B cell (primary cell): Measurements from ENCODE around the gene ELMO3. TPM values are rescaled to one million over a fixed set of nuclear protein-coding genes. Genes with fewer than 3 reads are reported as not detected.
A peak's percentile ranks its signal among the peaks of the same experiment; 100 is the strongest.

ENCODE experiments used
- ATAC-seq: fragments of 200-7000 bp; cut with Tn5 transposase; one replicate; pipeline ENCODE4 v1.10.0; 2021; ENCODE audit warnings: low read depth, mild to moderate bottlenecking, moderate number of reproducible peaks, moderate library complexity
- CTCF ChIA-PET: fragments of 350-600 bp; sonication (Branson Sonifier 250); formaldehyde crosslinking; loops from one replicate; lab custom pipeline; 2021; ENCODE audit warnings: antibody characterized with exemption, inconsistent platforms; lab: Charles Lee
- POLR2A ChIA-PET: fragments of 350-600 bp; sonication (Branson Sonifier 250); formaldehyde crosslinking; loops from one replicate; lab custom pipeline; 2021; ENCODE audit warnings: antibody characterized with exemption; lab: Charles Lee
- DNase-seq: peaks from one replicate; pipeline ENCODE4 v3.0.0; 2013
- H2AFZ ChIP-seq: 2 replicates; pipeline ENCODE4 v1.6.1; 2012; ENCODE audit warnings: mild to moderate bottlenecking, low read depth, low read length; ENCODE audit not compliant: insufficient read depth, poor library complexity, severe bottlenecking
- H3K27ac ChIP-seq, 2 donors: 1 replicate in 1 of 2; 2 replicates in 1 of 2; pipeline ENCODE4 v1.5.1; 2012 to 2013; ENCODE audit warnings: low read length in 2 of 2, mild to moderate bottlenecking in 2 of 2, moderate library complexity in 1 of 2
- H3K27me3 ChIP-seq, 4 experiments: fragments of 200-600 bp in 1 of 4; sonication (generic) in 1 of 4; replicated peaks in 1 of 4; 1 replicate in 2 of 4; 2 replicates in 2 of 4; pipeline versions ENCODE4 v1.6.1 to v1.7.0; 2013 to 2016; ENCODE audit warnings: low read length in 3 of 4, mild to moderate bottlenecking in 2 of 4, mixed read lengths in 1 of 4, moderate library complexity in 1 of 4; ENCODE audit not compliant: insufficient read depth in 4 of 4, control insufficient read depth in 3 of 4; ENCODE audit errors: control extremely low read depth in 1 of 4
- H3K36me3 ChIP-seq, 2 experiments: replicated peaks in 1 of 2; 1 replicate in 1 of 2; 2 replicates in 1 of 2; pipeline versions ENCODE4 v1.6.1 to v1.7.1; 2013; ENCODE audit warnings: low read length in 1 of 2; ENCODE audit not compliant: insufficient read depth in 2 of 2, control insufficient read depth in 1 of 2; ENCODE audit errors: control extremely low read depth in 1 of 2, extremely low read depth in 1 of 2
- H3K4me1 ChIP-seq, 2 donors: fragments of 200-600 bp in 1 of 2; sonication (generic) in 1 of 2; 1 replicate in 1 of 2; 2 replicates in 1 of 2; pipeline versions ENCODE4 v1.5.1 to v1.6.1; 2013 to 2017; ENCODE audit warnings: low read length in 2 of 2; ENCODE audit not compliant: control insufficient read depth in 2 of 2, insufficient read depth in 2 of 2
- H3K4me2 ChIP-seq: replicated peaks from 2 replicates; pipeline ENCODE3; 2012; ENCODE audit warnings: mild to moderate bottlenecking, low read depth, low read length; ENCODE audit not compliant: poor library complexity, severe bottlenecking
- H3K4me3 ChIP-seq, 5 experiments: fragments of 200-600 bp in 1 of 5; sonication (generic) in 1 of 5; 1 replicate in 3 of 5; 2 replicates in 2 of 5; pipeline versions ENCODE4 v1.5.1 to v1.7.0; 2011 to 2016; ENCODE audit warnings: low read length in 4 of 5, mild to moderate bottlenecking in 4 of 5, low read depth in 2 of 5, control low read depth in 1 of 5, moderate library complexity in 1 of 5; ENCODE audit not compliant: insufficient read depth in 1 of 5; ENCODE audit errors: control extremely low read depth in 1 of 5, extremely low read depth in 1 of 5
- H3K79me2 ChIP-seq: fragments of 200-600 bp; sonication (generic); one replicate; pipeline ENCODE4 v1.6.0; 2016; ENCODE audit warnings: low read length; ENCODE audit not compliant: control insufficient read depth, insufficient read depth
- H3K9ac ChIP-seq: fragments of 200-600 bp; sonication (generic); 2 replicates; pipeline ENCODE4 v1.6.1; 2017; ENCODE audit warnings: mild to moderate bottlenecking, low read length, moderate library complexity
- H3K9me3 ChIP-seq, 3 donors: one replicate each; pipeline versions ENCODE4 v1.6.1 to v1.7.1; 2013; ENCODE audit warnings: low read length in 2 of 3; ENCODE audit not compliant: control insufficient read depth in 2 of 3, insufficient read depth in 1 of 3; ENCODE audit errors: control extremely low read depth in 1 of 3
- H4K20me1 ChIP-seq: 2 replicates; pipeline ENCODE4 v1.6.0; 2012; ENCODE audit warnings: mild to moderate bottlenecking, low read length; ENCODE audit not compliant: insufficient read depth, control insufficient read depth, poor library complexity, severe bottlenecking
- H3K27ac Mint-ChIP-seq: one replicate; pipeline ENCODE4 v1.8.0; 2021; ENCODE audit warnings: mixed read lengths
- H3K27me3 Mint-ChIP-seq: one replicate; pipeline ENCODE4 v1.8.0; 2021; ENCODE audit warnings: mixed read lengths
- H3K4me1 Mint-ChIP-seq: one replicate; pipeline ENCODE4 v1.8.0; 2021; ENCODE audit warnings: mixed read lengths
- H3K4me3 Mint-ChIP-seq: one replicate; pipeline ENCODE4 v1.8.0; 2021; ENCODE audit warnings: mixed read lengths
- H3K9me3 Mint-ChIP-seq: one replicate; pipeline ENCODE4 v1.8.0; 2022; ENCODE audit warnings: mixed read lengths; ENCODE audit not compliant: insufficient read depth
- CTCF ChIP-seq: fragments of 200-600 bp; IDR thresholded peaks from one replicate; pipeline ENCODE4 v1.8.0; 2022; ENCODE audit warnings: antibody characterized with exemption, mild to moderate bottlenecking
- EZH2 ChIP-seq: IDR thresholded peaks from 2 replicates; pipeline ENCODE4 v1.6.1; 2012; ENCODE audit warnings: borderline replicate concordance, low read depth, mild to moderate bottlenecking, moderate library complexity, low read length; ENCODE audit not compliant: insufficient read depth, poor library complexity, severe bottlenecking
- WGBS: methylation state at CpG from one replicate; pipeline ENCODE4 v1.1.5; 2013; ENCODE audit warnings: missing lambda C conversion rate; ENCODE audit not compliant: insufficient coverage; 5-methylcytosine and 5-hydroxymethylcytosine counted together
- intact Hi-C: fragments of 100-400 bp; cut with micrococcal nuclease; formaldehyde crosslinking; loops from one replicate; pipeline ENCODE4 v1.10.0; 2022
- polyA plus RNA-seq: library from polyadenylated mRNA; depleted of rRNA; stranded (reverse); fragments of >200 nt; gene quantifications from 2 replicates; pipeline ENCODE4 v1.2.3, GENCODE V29; 2012
- total RNA-seq, 2 donors: library from RNA; stranded (reverse); fragments of 120-200 nt in 1 of 2; gene quantifications; 1 replicate in 1 of 2; 2 replicates in 1 of 2; pipeline versions ENCODE4 v1.2.3 to v1.2.4, GENCODE V29; 2013 to 2022

ELMO3 gene
- total and polyA plus RNA-seq, 2 donors (not counting 1 experiment from before 2014, with no cell fraction given), result 9.1 to 9.6 TPM

- no peak overlapping the region for H3K27ac Mint-ChIP-seq
- DNase-seq (no peak), ATAC-seq (no peak)
- H3K4me1 Mint-ChIP-seq, result peaks cover 26% of the 10 kb centered on the region
- Histone ChIP-seq H3K9me3 (peaks cover 0 to 8% (median 0%) of the 10 kb centered on the region in 3 donors), H3K4me1 (peaks cover 24 to 29% of the 10 kb centered on the region in 2 donors), H3K27me3 (peaks cover 0 to 28% (median 4%) of the 10 kb centered on the region in 4 experiments), H3K79me2 (peaks cover 37% of the 10 kb centered on the region), H4K20me1 (peaks cover 26% of the 10 kb centered on the region), H3K9ac (no peak overlapping the region), H2AFZ (peak overlapping the region; percentile 78), H3K4me2 (no peak overlapping the region), H3K27ac (no peak overlapping the region), H3K4me3 (no peak overlapping the region), H3K36me3 (peaks cover 0 to 21% of the 10 kb centered on the region in 2 experiments)
- ChIA-PET POLR2A (interaction anchor here (0.7 kb wide), 1 partner anchor 148 kb away, joined by 6 read pairs; no protein-coding TSS in a partner anchor), CTCF (interaction anchor here (0.6 kb wide), 1 partner anchor 36 kb away, joined by 3 read pairs; no protein-coding TSS in a partner anchor)
- peaks cover 8% of the 10 kb centered on the region for H3K27me3 Mint-ChIP-seq
- H3K4me3 Mint-ChIP-seq, result peak overlapping the region; percentile 92
- intact Hi-C loops, result no loop called here
- H3K9me3 Mint-ChIP-seq, result no peaks in the 10 kb centered on the region
- TF ChIP-seq CTCF (no peak), EZH2 (no peak)
- 95% methylated on average over 4 of the region's 13 CpGs for WGBS
Measured at GRCh38 chr16:67190448-67191399, 8.2 kb upstream of the ELMO3 start.
